ENCODE measurements around the gene SH3BP5.

SH3BP5 gene

GRCh38 chr3:15312550-15312949, 19.8 kb downstream of the SH3BP5 start:
- H3K14ac ChIP-seq (ENCODE audit: low read length) = no peak overlapping the region
- no peaks in the 10 kb centered on the region for H3K36me3 ChIP-seq (replicated peaks in 1 of 2; ENCODE audit: control insufficient read depth in 2 of 2, insufficient read depth in 2 of 2, low read length in 2 of 2)
- H2AFZ ChIP-seq (ENCODE audit: low read length) = no peak overlapping the region
- H3K23ac ChIP-seq (ENCODE audit: low read depth, low read length, poor library complexity) = no peak overlapping the region
- no peak overlapping the region for H3K4me3 ChIP-seq (ENCODE audit: low read length in 2 of 2)
- peaks cover 6 to 26% of the 10 kb centered on the region in 2 donors for H3K4me1 ChIP-seq (ENCODE audit: control insufficient read depth in 2 of 2, insufficient read depth in 1 of 2, low read depth in 1 of 2, low read length in 2 of 2)
- no peaks in the 10 kb centered on the region for H3K79me1 ChIP-seq (ENCODE audit: low read depth, low read length)
- no peak overlapping the region for H3K4ac ChIP-seq (ENCODE audit: low read length)
- H4K8ac ChIP-seq (ENCODE audit: low read depth, low read length) = no peak overlapping the region
- no peak overlapping the region for H3K18ac ChIP-seq (ENCODE audit: low read length)
- H2AK5ac ChIP-seq (ENCODE audit: low read depth, low read length) = no peak overlapping the region
- no peak overlapping the region for H3K27ac ChIP-seq (replicated peaks; ENCODE audit: low read length)
- DNase-seq (ENCODE audit: low spot score) = no peak
- H3K9ac ChIP-seq (ENCODE audit: low read depth, low read length, poor library complexity) = no peak overlapping the region
- no peak overlapping the region for H2BK120ac ChIP-seq (ENCODE audit: low read depth, low read length)
- H3K4me2 ChIP-seq (ENCODE audit: insufficient read depth, low read length, poor library complexity, severe bottlenecking) = no peak overlapping the region
- no peaks in the 10 kb centered on the region for H3K27me3 ChIP-seq (ENCODE audit: control insufficient read depth in 3 of 3, insufficient read depth in 3 of 3, low read depth in 1 of 3, low read length in 3 of 3)
- H2BK15ac ChIP-seq (ENCODE audit: low read length) = no peak overlapping the region
- H2BK12ac ChIP-seq (ENCODE audit: low read length) = no peak overlapping the region
- no CpG with 5 or more reads among the region's 2 CpGs for WGBS, 2 donors (ENCODE audit: extremely low coverage in 2 of 2, insufficient read length in 2 of 2, insufficient replicate concordance in 1 of 2)
- no peak overlapping the region for H4K91ac ChIP-seq (ENCODE audit: low read depth, low read length, poor library complexity)
- no peak overlapping the region for H2BK5ac ChIP-seq (ENCODE audit: low read length)
- H3K9me3 ChIP-seq (replicated peaks in 1 of 2; ENCODE audit: control insufficient read depth in 2 of 2, insufficient read depth in 1 of 2, low read depth in 1 of 2, low read length in 2 of 2) = no peaks in the 10 kb centered on the region

- DNase-seq (ENCODE audit: low spot score) = no peak
- Histone ChIP-seq H3K27ac (replicated peaks; ENCODE audit: low read length) (no peak overlapping the region), H3K23ac (ENCODE audit: low read depth, low read length, poor library complexity) (no peak overlapping the region), H3K18ac (ENCODE audit: low read length) (no peak overlapping the region), H2BK15ac (ENCODE audit: low read length) (no peak overlapping the region), H3K36me3 (replicated peaks in 1 of 2; ENCODE audit: control insufficient read depth in 2 of 2, insufficient read depth in 2 of 2, low read length in 2 of 2) (no peaks in the 10 kb centered on the region), H3K79me1 (ENCODE audit: low read depth, low read length) (no peaks in the 10 kb centered on the region), H3K4me2 (ENCODE audit: insufficient read depth, low read length, poor library complexity, severe bottlenecking) (no peak overlapping the region), H3K9me3 (replicated peaks in 1 of 2; ENCODE audit: control insufficient read depth in 2 of 2, insufficient read depth in 1 of 2, low read depth in 1 of 2, low read length in 2 of 2) (no peaks in the 10 kb centered on the region), H3K4ac (ENCODE audit: low read length) (no peak overlapping the region), H3K4me3 (ENCODE audit: low read length in 2 of 2) (no peak overlapping the region), H4K8ac (ENCODE audit: low read depth, low read length) (no peak overlapping the region), H4K91ac (ENCODE audit: low read depth, low read length, poor library complexity) (no peak overlapping the region), H3K14ac (ENCODE audit: low read length) (no peak overlapping the region), H2BK120ac (ENCODE audit: low read depth, low read length) (no peak overlapping the region), H3K27me3 (ENCODE audit: control insufficient read depth in 3 of 3, insufficient read depth in 3 of 3, low read depth in 1 of 3, low read length in 3 of 3) (no peaks in the 10 kb centered on the region), H2AK5ac (ENCODE audit: low read depth, low read length) (no peak overlapping the region), H3K9ac (ENCODE audit: low read depth, low read length, poor library complexity) (no peak overlapping the region), H2AFZ (ENCODE audit: low read length) (peak overlapping the region; percentile 25), H3K4me1 (ENCODE audit: control insufficient read depth in 2 of 2, insufficient read depth in 1 of 2, low read depth in 1 of 2, low read length in 2 of 2) (peaks cover 6 to 26% of the 10 kb centered on the region in 2 donors), H2BK5ac (ENCODE audit: low read length) (no peak overlapping the region), H2BK12ac (ENCODE audit: low read length) (no peak overlapping the region)
- no CpG with 5 or more reads among the region's 6 CpGs for WGBS, 2 donors (ENCODE audit: extremely low coverage in 2 of 2, insufficient read length in 2 of 2, insufficient replicate concordance in 1 of 2)
Measured at GRCh38 chr3:15310491-15311370, 21.7 kb downstream of the SH3BP5 start.

DNA sequence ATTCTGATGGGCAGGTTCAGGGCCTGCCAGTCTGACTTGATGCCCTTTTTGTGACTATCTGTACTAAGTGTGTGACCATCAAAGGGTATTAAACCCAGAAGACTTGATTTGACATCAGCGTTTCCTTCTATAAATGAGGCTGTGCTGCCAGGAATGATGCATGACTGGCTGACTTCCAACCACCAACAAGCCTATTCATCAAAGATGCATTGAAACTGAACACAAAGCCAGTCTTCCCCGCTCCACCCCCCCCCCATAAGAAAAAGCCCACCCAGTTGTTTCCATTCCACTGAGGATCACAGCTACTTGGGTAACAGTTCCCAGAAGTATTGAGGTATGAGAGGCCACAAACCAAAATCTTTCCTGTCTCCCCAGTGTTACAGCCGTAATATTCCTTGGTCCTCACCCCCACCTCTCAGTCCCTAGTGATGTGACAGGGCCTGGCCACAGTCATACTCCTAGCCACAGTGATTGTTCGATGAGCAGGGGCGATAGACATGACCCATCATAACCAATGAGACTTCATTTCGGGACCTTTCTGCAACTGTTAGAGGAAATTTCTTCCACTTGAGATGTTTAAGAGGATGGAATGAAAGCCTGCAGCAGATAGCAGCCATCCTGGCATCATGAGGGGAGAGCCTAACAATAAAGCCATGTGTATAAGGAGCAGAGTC, 22.6 kb downstream of the SH3BP5 start:
- Histone ChIP-seq H2AFZ (ENCODE audit: low read length) (peak overlapping the region; percentile 25), H4K8ac (ENCODE audit: low read depth, low read length) (no peak overlapping the region), H3K23ac (ENCODE audit: low read depth, low read length, poor library complexity) (no peak overlapping the region), H3K4ac (ENCODE audit: low read length) (no peak overlapping the region), H3K9me3 (replicated peaks in 1 of 2; ENCODE audit: control insufficient read depth in 2 of 2, insufficient read depth in 1 of 2, low read depth in 1 of 2, low read length in 2 of 2) (no peaks in the 10 kb centered on the region), H3K27me3 (ENCODE audit: control insufficient read depth in 3 of 3, insufficient read depth in 3 of 3, low read depth in 1 of 3, low read length in 3 of 3) (no peaks in the 10 kb centered on the region), H3K36me3 (replicated peaks in 1 of 2; ENCODE audit: control insufficient read depth in 2 of 2, insufficient read depth in 2 of 2, low read length in 2 of 2) (no peaks in the 10 kb centered on the region), H3K4me1 (ENCODE audit: control insufficient read depth in 2 of 2, insufficient read depth in 1 of 2, low read depth in 1 of 2, low read length in 2 of 2) (peaks cover 6 to 30% of the 10 kb centered on the region in 2 donors), H2BK120ac (ENCODE audit: low read depth, low read length) (no peak overlapping the region), H3K4me3 (ENCODE audit: low read length in 2 of 2) (no peak overlapping the region), H2BK5ac (ENCODE audit: low read length) (no peak overlapping the region), H2BK15ac (ENCODE audit: low read length) (no peak overlapping the region), H3K27ac (replicated peaks; ENCODE audit: low read length) (no peak overlapping the region), H2BK12ac (ENCODE audit: low read length) (no peak overlapping the region), H3K14ac (ENCODE audit: low read length) (no peak overlapping the region), H3K4me2 (ENCODE audit: insufficient read depth, low read length, poor library complexity, severe bottlenecking) (no peak overlapping the region), H3K9ac (ENCODE audit: low read depth, low read length, poor library complexity) (no peak overlapping the region), H3K18ac (ENCODE audit: low read length) (peak overlapping the region; percentile 5), H2AK5ac (ENCODE audit: low read depth, low read length) (no peak overlapping the region), H3K79me1 (ENCODE audit: low read depth, low read length) (no peaks in the 10 kb centered on the region), H4K91ac (ENCODE audit: low read depth, low read length, poor library complexity) (no peak overlapping the region)
- no CpG with 5 or more reads among the region's 6 CpGs for WGBS, 2 donors (ENCODE audit: extremely low coverage in 2 of 2, insufficient read length in 2 of 2, insufficient replicate concordance in 1 of 2)
- DNase-seq (ENCODE audit: low spot score) = no peak

DNA sequence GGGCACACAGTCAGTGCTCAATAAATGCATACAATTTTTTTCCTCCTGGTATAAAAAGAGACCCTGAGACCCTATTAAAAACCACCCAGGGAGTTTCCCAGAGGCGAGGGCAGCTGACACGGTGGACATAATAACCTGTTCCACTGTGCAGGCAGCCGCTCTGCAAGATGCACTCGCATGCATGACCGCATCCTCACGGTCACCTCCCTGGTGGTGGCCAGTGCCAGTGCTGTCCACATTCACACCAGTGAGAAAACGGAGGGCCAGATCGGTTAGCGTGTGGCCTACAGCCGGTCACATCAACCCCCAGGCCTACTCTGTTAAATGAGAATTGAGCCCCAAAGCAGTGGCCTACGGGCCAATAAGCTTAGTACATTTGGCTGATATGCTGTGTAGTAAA, 24.8 kb downstream of the SH3BP5 start:
- peaks cover 6 to 23% of the 10 kb centered on the region in 2 donors for H3K4me1 ChIP-seq (ENCODE audit: control insufficient read depth in 2 of 2, insufficient read depth in 1 of 2, low read depth in 1 of 2, low read length in 2 of 2)
- H3K27me3 ChIP-seq (ENCODE audit: control insufficient read depth in 3 of 3, insufficient read depth in 3 of 3, low read depth in 1 of 3, low read length in 3 of 3) = no peaks in the 10 kb centered on the region
- no CpG with 5 or more reads among the region's 11 CpGs for WGBS, 2 donors (ENCODE audit: extremely low coverage in 2 of 2, insufficient read length in 2 of 2, insufficient replicate concordance in 1 of 2)
- H3K4me2 ChIP-seq (ENCODE audit: insufficient read depth, low read length, poor library complexity, severe bottlenecking) = no peak overlapping the region
- no peak overlapping the region for H3K27ac ChIP-seq (replicated peaks; ENCODE audit: low read length)
- no peak overlapping the region for H4K8ac ChIP-seq (ENCODE audit: low read depth, low read length)
- no peaks in the 10 kb centered on the region for H3K9me3 ChIP-seq (replicated peaks in 1 of 2; ENCODE audit: control insufficient read depth in 2 of 2, insufficient read depth in 1 of 2, low read depth in 1 of 2, low read length in 2 of 2)
- no peak overlapping the region for H2BK5ac ChIP-seq (ENCODE audit: low read length)
- no peak overlapping the region for H2AK5ac ChIP-seq (ENCODE audit: low read depth, low read length)
- H2BK15ac ChIP-seq (ENCODE audit: low read length) = no peak overlapping the region
- peak overlapping the region; percentile 37 for H3K23ac ChIP-seq (ENCODE audit: low read depth, low read length, poor library complexity)
- H3K79me1 ChIP-seq (ENCODE audit: low read depth, low read length) = no peaks in the 10 kb centered on the region
- H2BK12ac ChIP-seq (ENCODE audit: low read length) = no peak overlapping the region
- no peak for DNase-seq (ENCODE audit: low spot score)
- H2AFZ ChIP-seq (ENCODE audit: low read length) = no peak overlapping the region
- H3K14ac ChIP-seq (ENCODE audit: low read length) = no peak overlapping the region
- H3K4me3 ChIP-seq (ENCODE audit: low read length in 2 of 2) = no peak overlapping the region
- H3K9ac ChIP-seq (ENCODE audit: low read depth, low read length, poor library complexity) = no peak overlapping the region
- no peak overlapping the region for H2BK120ac ChIP-seq (ENCODE audit: low read depth, low read length)
- no peak overlapping the region for H4K91ac ChIP-seq (ENCODE audit: low read depth, low read length, poor library complexity)
- no peak overlapping the region for H3K18ac ChIP-seq (ENCODE audit: low read length)
- no peaks in the 10 kb centered on the region for H3K36me3 ChIP-seq (replicated peaks in 1 of 2; ENCODE audit: control insufficient read depth in 2 of 2, insufficient read depth in 2 of 2, low read length in 2 of 2)
- H3K4ac ChIP-seq (ENCODE audit: low read length) = no peak overlapping the region
